Measurements from ENCODE around the gene FXYD7. TPM values are rescaled to one million over a fixed set of nuclear protein-coding genes. Genes with fewer than 3 reads are reported as not detected.

Gene FXYD7
- total and polyA plus RNA-seq, 2 of the 13 experiments (the other 11 are each of a cell fraction or from before 2014, with no cell fraction given), result 0.55 TPM; not detected in 1

GRCh38 chr19:35130761-35131720 lies 12.0 kb upstream of the FXYD7 start (continued):
- TF ChIP-seq, protein P1, sequence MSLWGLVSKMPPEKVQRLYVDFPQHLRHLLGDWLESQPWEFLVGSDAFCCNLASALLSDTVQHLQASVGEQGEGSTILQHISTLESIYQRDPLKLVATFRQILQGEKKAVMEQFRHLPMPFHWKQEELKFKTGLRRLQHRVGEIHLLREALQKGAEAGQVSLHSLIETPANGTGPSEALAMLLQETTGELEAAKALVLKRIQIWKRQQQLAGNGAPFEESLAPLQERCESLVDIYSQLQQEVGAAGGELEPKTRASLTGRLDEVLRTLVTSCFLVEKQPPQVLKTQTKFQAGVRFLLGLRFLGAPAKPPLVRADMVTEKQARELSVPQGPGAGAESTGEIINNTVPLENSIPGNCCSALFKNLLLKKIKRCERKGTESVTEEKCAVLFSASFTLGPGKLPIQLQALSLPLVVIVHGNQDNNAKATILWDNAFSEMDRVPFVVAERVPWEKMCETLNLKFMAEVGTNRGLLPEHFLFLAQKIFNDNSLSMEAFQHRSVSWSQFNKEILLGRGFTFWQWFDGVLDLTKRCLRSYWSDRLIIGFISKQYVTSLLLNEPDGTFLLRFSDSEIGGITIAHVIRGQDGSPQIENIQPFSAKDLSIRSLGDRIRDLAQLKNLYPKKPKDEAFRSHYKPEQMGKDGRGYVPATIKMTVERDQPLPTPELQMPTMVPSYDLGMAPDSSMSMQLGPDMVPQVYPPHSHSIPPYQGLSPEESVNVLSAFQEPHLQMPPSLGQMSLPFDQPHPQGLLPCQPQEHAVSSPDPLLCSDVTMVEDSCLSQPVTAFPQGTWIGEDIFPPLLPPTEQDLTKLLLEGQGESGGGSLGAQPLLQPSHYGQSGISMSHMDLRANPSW (CRISPR knock-in tag; IDR thresholded peaks at IDR 0.05; ENCODE audit: borderline replicate concordance), result no peak
- no peak for TF ChIP-seq SMARCC2 (IDR thresholded peaks at IDR 0.05)
- no peak for TF ChIP-seq ZMYM2 (CRISPR knock-in tag; IDR thresholded peaks at IDR 0.05)
- TF ChIP-seq ZFP41 (CRISPR knock-in tag; IDR thresholded peaks at IDR 0.05; ENCODE audit: borderline replicate concordance), result no peak
- TF ChIP-seq, protein P2, sequence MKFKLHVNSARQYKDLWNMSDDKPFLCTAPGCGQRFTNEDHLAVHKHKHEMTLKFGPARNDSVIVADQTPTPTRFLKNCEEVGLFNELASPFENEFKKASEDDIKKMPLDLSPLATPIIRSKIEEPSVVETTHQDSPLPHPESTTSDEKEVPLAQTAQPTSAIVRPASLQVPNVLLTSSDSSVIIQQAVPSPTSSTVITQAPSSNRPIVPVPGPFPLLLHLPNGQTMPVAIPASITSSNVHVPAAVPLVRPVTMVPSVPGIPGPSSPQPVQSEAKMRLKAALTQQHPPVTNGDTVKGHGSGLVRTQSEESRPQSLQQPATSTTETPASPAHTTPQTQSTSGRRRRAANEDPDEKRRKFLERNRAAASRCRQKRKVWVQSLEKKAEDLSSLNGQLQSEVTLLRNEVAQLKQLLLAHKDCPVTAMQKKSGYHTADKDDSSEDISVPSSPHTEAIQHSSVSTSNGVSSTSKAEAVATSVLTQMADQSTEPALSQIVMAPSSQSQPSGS (CRISPR knock-in tag; IDR thresholded peaks at IDR 0.05), result no peak
- no peak for TF ChIP-seq ZNF136 (CRISPR knock-in tag; IDR thresholded peaks at IDR 0.05; ENCODE audit: low read depth)
- no peak for TF ChIP-seq RFX1 (IDR thresholded peaks at IDR 0.05)
- TF ChIP-seq ZNF850 (CRISPR knock-in tag; conservative IDR thresholded peaks at IDR 0.05), result no peak
- TF ChIP-seq ZNF121 (CRISPR knock-in tag; IDR thresholded peaks at IDR 0.05), result peak; percentile 96
- TF ChIP-seq TBP (CRISPR knock-in tag; IDR thresholded peaks at IDR 0.05), result no peak
- TF ChIP-seq NFE2L2 (IDR thresholded peaks at IDR 0.05; ENCODE audit: low read length), result no peak
- no peak for TF ChIP-seq ZNF343 (CRISPR knock-in tag; IDR thresholded peaks at IDR 0.05)
- TF ChIP-seq ZNF557 (CRISPR knock-in tag; IDR thresholded peaks at IDR 0.05), result no peak
- TF ChIP-seq CEBPB (IDR thresholded peaks at IDR 0.05; ENCODE audit: borderline replicate concordance, low read depth, low read length), result no peak
- TF ChIP-seq, protein P3, sequence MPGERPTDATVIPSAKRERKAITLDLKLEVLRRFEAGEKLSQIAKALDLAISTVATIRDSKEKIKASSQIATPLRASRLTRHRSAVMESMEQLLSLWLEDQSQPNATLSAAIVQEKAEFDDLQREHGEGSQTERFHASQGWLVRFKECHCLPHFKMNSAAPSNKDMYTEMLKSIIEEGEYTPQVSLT (CRISPR knock-in tag; IDR thresholded peaks at IDR 0.05; ENCODE audit: borderline replicate concordance, low read depth), result no peak
- TF ChIP-seq ZSCAN31 (CRISPR knock-in tag; IDR thresholded peaks at IDR 0.05; ENCODE audit: low read depth), result no peak
- no peak for TF ChIP-seq MTERF4 (CRISPR knock-in tag; IDR thresholded peaks at IDR 0.05)
- TF ChIP-seq KDM2A (CRISPR knock-in tag; IDR thresholded peaks at IDR 0.05; ENCODE audit: borderline replicate concordance, low read depth), result no peak
- TF ChIP-seq SIX4 (CRISPR knock-in tag; IDR thresholded peaks at IDR 0.05), result no peak
- TF ChIP-seq ZNF513 (CRISPR knock-in tag; conservative IDR thresholded peaks at IDR 0.05), result no peak
- no peak for TF ChIP-seq IRF1 (CRISPR knock-in tag; IDR thresholded peaks at IDR 0.05; ENCODE audit: low read depth)
- no peak for TF ChIP-seq ONECUT2 (CRISPR knock-in tag; IDR thresholded peaks at IDR 0.05)

Measured in HepG2 (cell line).